ENCODE results near the gene ACSS3.
"Not testable (repeated sequence)": the region's sequence is repeated elsewhere in the genome, so short reads cannot be mapped to it uniquely, and the experiment has no call there.

ACSS3 gene, protein sequence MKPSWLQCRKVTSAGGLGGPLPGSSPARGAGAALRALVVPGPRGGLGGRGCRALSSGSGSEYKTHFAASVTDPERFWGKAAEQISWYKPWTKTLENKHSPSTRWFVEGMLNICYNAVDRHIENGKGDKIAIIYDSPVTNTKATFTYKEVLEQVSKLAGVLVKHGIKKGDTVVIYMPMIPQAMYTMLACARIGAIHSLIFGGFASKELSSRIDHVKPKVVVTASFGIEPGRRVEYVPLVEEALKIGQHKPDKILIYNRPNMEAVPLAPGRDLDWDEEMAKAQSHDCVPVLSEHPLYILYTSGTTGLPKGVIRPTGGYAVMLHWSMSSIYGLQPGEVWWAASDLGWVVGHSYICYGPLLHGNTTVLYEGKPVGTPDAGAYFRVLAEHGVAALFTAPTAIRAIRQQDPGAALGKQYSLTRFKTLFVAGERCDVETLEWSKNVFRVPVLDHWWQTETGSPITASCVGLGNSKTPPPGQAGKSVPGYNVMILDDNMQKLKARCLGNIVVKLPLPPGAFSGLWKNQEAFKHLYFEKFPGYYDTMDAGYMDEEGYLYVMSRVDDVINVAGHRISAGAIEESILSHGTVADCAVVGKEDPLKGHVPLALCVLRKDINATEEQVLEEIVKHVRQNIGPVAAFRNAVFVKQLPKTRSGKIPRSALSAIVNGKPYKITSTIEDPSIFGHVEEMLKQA

DNA sequence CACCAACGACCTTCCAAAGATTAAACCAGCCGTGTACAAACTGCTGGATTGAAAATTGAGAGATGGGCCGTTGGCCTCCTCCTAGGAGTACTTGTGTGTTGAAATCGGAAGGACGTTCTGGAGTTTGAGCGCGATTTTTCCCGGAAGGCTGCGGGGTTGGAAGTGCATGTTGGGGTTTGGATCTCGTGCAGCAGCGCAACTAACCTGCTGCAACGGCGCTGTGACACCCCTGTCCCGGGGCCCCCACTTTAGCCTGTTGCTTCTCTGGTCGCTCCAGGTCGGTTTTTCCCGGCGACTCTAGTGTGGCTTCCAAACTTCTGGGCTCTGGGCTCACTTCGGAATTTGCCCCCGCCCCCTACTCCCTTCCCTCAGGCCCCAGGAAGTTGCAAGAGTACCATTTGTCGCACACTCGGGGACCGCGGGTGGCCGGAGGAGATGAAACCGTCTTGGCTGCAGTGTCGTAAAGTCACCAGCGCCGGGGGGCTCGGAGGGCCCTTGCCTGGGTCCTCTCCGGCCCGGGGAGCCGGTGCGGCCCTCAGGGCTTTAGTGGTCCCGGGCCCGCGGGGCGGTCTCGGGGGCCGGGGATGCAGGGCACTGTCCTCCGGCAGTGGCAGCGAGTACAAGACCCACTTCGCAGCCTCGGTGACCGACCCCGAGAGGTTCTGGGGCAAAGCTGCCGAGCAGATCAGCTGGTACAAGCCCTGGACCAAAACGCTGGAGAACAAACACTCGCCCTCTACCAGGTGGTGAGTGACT, at the start of gene ACSS3:
Gene ACSS3 (plus strand): TSS at position 394 of the 756 bp plus-strand sequence. CDS start 42 bp downstream, at position 436.
- Mint-ChIP-seq H3K27ac (peak within 1 kb of the TSS; percentile 85 to 99 (median 95)), H3K27me3 (ENCODE audit: low read depth) (peaks cover 4% of the 10 kb centered on the region)
- TF ChIP-seq, protein P1, sequence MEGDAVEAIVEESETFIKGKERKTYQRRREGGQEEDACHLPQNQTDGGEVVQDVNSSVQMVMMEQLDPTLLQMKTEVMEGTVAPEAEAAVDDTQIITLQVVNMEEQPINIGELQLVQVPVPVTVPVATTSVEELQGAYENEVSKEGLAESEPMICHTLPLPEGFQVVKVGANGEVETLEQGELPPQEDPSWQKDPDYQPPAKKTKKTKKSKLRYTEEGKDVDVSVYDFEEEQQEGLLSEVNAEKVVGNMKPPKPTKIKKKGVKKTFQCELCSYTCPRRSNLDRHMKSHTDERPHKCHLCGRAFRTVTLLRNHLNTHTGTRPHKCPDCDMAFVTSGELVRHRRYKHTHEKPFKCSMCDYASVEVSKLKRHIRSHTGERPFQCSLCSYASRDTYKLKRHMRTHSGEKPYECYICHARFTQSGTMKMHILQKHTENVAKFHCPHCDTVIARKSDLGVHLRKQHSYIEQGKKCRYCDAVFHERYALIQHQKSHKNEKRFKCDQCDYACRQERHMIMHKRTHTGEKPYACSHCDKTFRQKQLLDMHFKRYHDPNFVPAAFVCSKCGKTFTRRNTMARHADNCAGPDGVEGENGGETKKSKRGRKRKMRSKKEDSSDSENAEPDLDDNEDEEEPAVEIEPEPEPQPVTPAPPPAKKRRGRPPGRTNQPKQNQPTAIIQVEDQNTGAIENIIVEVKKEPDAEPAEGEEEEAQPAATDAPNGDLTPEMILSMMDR (IDR thresholded peaks at IDR 0.05; ENCODE audit: unreplicated experiment in 3 of 3) = no peak

DNA sequence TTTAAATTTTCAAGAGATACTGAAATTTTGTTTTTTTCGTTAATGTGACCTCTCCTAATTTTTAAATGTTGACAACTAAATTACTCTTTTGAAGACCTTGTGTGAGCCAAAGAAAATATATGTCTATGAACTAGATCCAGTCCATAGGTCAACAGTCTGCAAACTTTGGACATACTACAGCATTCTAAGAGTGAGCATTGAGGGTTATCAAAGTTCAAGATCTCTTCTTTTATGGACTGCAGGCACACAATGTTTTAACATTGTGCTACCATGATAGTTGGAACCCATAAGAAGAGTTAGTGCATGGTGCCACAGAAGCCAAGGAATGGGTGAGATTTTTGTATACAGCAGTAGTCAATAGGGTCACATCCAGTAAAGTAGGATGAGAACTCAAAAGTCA, 43.0 kb upstream of the ACSS3 start:
- H3K4me3 Mint-ChIP-seq = no peak overlapping the region
- H3K9me3 Mint-ChIP-seq = no peaks in the 10 kb centered on the region
- no peaks in the 10 kb centered on the region for H3K27me3 Mint-ChIP-seq (ENCODE audit: low read depth)
- TF ChIP-seq, protein P1 (IDR thresholded peaks at IDR 0.05; ENCODE audit: unreplicated experiment in 3 of 3) = no peak
- H3K27ac Mint-ChIP-seq = no peak overlapping the region
- no peaks in the 10 kb centered on the region for H3K36me3 Mint-ChIP-seq (ENCODE audit: low read depth)
- H3K4me1 Mint-ChIP-seq = no peaks in the 10 kb centered on the region

More for the DNA sequence above, at the start of gene ACSS3:
- H3K4me1 Mint-ChIP-seq = peaks cover 35% of the 10 kb centered on the region
- peak within 1 kb of the TSS; percentile 86 to 94 (median 91) for H3K4me3 Mint-ChIP-seq
- no peaks in the 10 kb centered on the region for H3K9me3 Mint-ChIP-seq
- H3K36me3 Mint-ChIP-seq (ENCODE audit: low read depth) = no peaks in the 10 kb centered on the region

DNA sequence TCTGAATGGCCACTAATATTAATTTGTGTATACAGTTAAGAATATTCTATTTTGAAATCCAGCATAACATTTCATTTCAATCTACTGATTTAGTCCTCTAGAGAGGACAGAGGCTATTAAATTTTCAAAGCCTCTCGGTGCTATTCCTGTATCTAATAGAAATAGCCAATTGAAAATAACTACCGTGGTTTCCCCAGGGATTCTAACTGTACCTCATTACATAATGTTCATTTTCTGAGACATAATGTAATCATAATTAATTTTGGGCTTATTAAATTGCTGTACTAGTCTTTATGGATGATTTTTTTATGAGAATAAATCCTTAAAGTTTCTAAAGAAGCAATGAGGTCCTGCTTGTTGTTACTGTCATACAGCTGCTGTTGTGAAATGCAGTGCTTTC, 38.6 kb upstream of the ACSS3 start:
- H3K4me1 Mint-ChIP-seq = no peaks in the 10 kb centered on the region

DNA sequence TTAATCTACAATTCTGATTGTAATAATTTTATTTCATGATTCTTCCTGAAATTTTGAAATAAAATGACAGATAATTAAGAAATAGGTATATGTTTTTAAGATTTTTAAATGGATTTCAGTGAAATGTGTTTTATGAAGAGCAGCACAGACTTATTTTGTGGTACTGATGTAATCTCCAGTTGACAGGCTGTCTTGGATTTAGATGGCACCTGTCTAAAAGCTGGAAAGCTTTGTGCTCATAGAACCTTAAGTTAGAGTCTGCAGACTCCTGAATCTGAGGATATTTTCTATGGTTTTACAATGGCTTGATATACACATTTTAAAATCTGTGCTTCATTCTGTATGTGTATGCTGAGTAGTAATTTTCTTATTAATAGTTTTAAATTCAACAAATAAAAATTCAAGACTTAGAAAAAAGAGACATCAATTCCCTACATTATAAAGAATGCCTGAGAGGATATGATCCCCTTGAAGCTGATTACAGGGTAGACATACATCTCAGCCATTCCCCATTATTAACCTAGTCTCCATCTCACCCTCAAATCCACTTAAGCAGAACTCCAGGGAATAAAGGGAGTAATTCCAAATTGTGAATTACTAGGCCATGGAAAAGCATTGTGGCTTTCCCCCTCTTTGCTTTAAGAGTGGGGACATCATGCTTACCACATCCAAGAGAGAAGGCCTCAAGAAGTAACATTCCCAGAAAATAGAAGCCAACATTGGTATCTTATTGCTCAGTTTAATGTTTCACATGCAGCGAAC, 33.7 kb upstream of the ACSS3 start:
- Mint-ChIP-seq H3K36me3 (ENCODE audit: low read depth) (no peaks in the 10 kb centered on the region), H3K4me1 (no peaks in the 10 kb centered on the region), H3K4me3 (no peak overlapping the region), H3K9me3 (peaks cover 2% of the 10 kb centered on the region), H3K27ac (no peak overlapping the region), H3K27me3 (ENCODE audit: low read depth) (no peaks in the 10 kb centered on the region)
- TF ChIP-seq, protein P1 (IDR thresholded peaks at IDR 0.05; ENCODE audit: unreplicated experiment in 3 of 3) = no peak

More for the DNA sequence above, 38.6 kb upstream of the ACSS3 start:
- Mint-ChIP-seq H3K9me3 (no peaks in the 10 kb centered on the region), H3K27me3 (ENCODE audit: low read depth) (no peaks in the 10 kb centered on the region), H3K36me3 (ENCODE audit: low read depth) (no peaks in the 10 kb centered on the region), H3K27ac (no peak overlapping the region), H3K4me3 (no peak overlapping the region)
- TF ChIP-seq, protein P1 (IDR thresholded peaks at IDR 0.05; ENCODE audit: unreplicated experiment in 3 of 3) = no peak

DNA sequence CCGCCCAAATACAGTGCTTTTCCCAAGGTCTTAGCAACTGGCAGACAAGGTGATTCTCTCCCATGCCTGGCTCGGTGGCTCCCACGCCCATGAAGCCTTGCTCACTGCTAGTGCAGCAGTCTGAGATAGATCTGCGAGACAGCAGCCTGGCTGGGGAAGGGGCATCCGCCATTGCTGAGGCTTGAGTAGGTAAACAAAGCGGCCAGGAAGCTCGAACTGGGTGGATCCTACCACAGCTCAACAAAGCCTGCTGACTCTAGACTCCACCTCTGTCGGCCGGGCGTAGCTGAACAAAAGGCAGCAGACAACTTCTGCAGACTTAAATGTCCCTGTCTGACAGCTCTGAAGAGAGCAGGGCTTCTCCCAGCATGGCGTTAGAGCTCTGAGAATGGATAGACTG, 12.9 kb upstream of the ACSS3 start:
- H3K27me3 Mint-ChIP-seq (ENCODE audit: low read depth); H3K27ac Mint-ChIP-seq; H3K4me3 Mint-ChIP-seq; H3K4me1 Mint-ChIP-seq; H3K36me3 Mint-ChIP-seq (ENCODE audit: low read depth): not testable (repeated sequence)
- peaks cover 45% of the 10 kb centered on the region for H3K9me3 Mint-ChIP-seq

All from nephron (organoid).